H9 (cell line): ENCODE measurements around the gene MGAT4A. TPM values are rescaled to one million over a fixed set of nuclear protein-coding genes. Genes with fewer than 3 reads are reported as not detected.

Experiments
- DNase-seq: peaks from one replicate; pipeline ENCODE4 v3.0.0-alpha.2; 2017
- H2AFZ ChIP-seq: one replicate; pipeline ENCODE4 v1.6.1; 2013; ENCODE audit warnings: mild to moderate bottlenecking, low read length, control low read depth, moderate library complexity
- H2AK5ac ChIP-seq: 2 replicates; pipeline ENCODE4 v1.6.1; 2013; ENCODE audit warnings: low read length, control low read depth, mixed read lengths; ENCODE audit not compliant: insufficient read length
- H2BK120ac ChIP-seq: one replicate; pipeline ENCODE4 v1.6.1; 2013; ENCODE audit warnings: low read depth, mild to moderate bottlenecking, low read length, control low read depth, inconsistent platforms; ENCODE audit not compliant: poor library complexity, severe bottlenecking
- H2BK12ac ChIP-seq: 2 replicates; pipeline ENCODE4 v1.6.1; 2013; ENCODE audit warnings: low read length, control low read depth, mixed read lengths, low read depth; ENCODE audit not compliant: insufficient read length
- H2BK15ac ChIP-seq: 2 replicates; pipeline ENCODE4 v1.6.1; 2013; ENCODE audit warnings: low read depth, low read length, control low read depth
- H2BK20ac ChIP-seq: one replicate; pipeline ENCODE4 v1.6.1; 2013; ENCODE audit warnings: low read depth, mild to moderate bottlenecking, low read length, control low read depth, inconsistent platforms; ENCODE audit not compliant: poor library complexity, severe bottlenecking
- H2BK5ac ChIP-seq: 2 replicates; pipeline ENCODE4 v1.6.1; 2013; ENCODE audit warnings: low read length, control low read depth, mixed read lengths; ENCODE audit not compliant: insufficient read length
- H3K14ac ChIP-seq: 2 replicates; pipeline ENCODE4 v1.6.1; 2013; ENCODE audit warnings: low read length, control low read depth; ENCODE audit not compliant: insufficient read depth
- H3K18ac ChIP-seq: 2 replicates; pipeline ENCODE4 v1.6.1; 2013; ENCODE audit warnings: low read depth, mild to moderate bottlenecking, mixed read lengths, low read length, control low read depth; ENCODE audit not compliant: insufficient read length
- H3K23ac ChIP-seq: 2 replicates; pipeline ENCODE4 v1.6.1; 2013; ENCODE audit warnings: low read length, control low read depth, mixed read lengths, low read depth; ENCODE audit not compliant: insufficient read length
- H3K23me2 ChIP-seq: 2 replicates; pipeline ENCODE4 v1.6.1; 2013; ENCODE audit warnings: low read depth, mild to moderate bottlenecking, mixed read lengths, low read length, control low read depth; ENCODE audit not compliant: insufficient read length, poor library complexity, severe bottlenecking
- H3K27ac ChIP-seq: 2 replicates; pipeline ENCODE4 v1.5.1; 2013; ENCODE audit warnings: low read length, control low read depth, mixed read lengths, low read depth; ENCODE audit not compliant: insufficient read length
- H3K27me3 ChIP-seq: 2 replicates; pipeline ENCODE4 v1.6.1; 2013; ENCODE audit warnings: low read length, control low read depth, inconsistent platforms; ENCODE audit not compliant: insufficient read depth
- H3K4ac ChIP-seq: 2 replicates; pipeline ENCODE4 v1.6.1; 2013; ENCODE audit warnings: low read depth, mild to moderate bottlenecking, control low read depth, inconsistent platforms, low read length, moderate library complexity
- H3K4me1 ChIP-seq: 2 replicates; pipeline ENCODE4 v1.6.1; 2013; ENCODE audit warnings: low read length, control low read depth, inconsistent platforms; ENCODE audit not compliant: insufficient read depth
- H3K4me2 ChIP-seq: 2 replicates; pipeline ENCODE4 v1.6.1; 2013; ENCODE audit warnings: low read length, control low read depth, mixed read lengths; ENCODE audit not compliant: insufficient read length, insufficient read depth
- H3K56ac ChIP-seq: 2 replicates; pipeline ENCODE4 v1.6.1; 2013; ENCODE audit warnings: low read depth, mild to moderate bottlenecking, mixed read lengths, low read length, control low read depth; ENCODE audit not compliant: insufficient read length
- H3K79me1 ChIP-seq: 2 replicates; pipeline ENCODE4 v1.6.1; 2013; ENCODE audit warnings: low read depth, mild to moderate bottlenecking, moderate library complexity, low read length, control low read depth, inconsistent platforms; ENCODE audit not compliant: insufficient read depth, poor library complexity, severe bottlenecking
- H3K79me2 ChIP-seq: 2 replicates; pipeline ENCODE4 v1.6.1; 2013; ENCODE audit warnings: low read length, control low read depth, inconsistent platforms; ENCODE audit not compliant: insufficient read depth
- H3K9ac ChIP-seq: 2 replicates; pipeline ENCODE4 v1.6.1; 2013; ENCODE audit warnings: low read length, control low read depth, mixed read lengths; ENCODE audit not compliant: insufficient read length; ENCODE audit errors: extremely low read depth
- H3K9me3 ChIP-seq: one replicate; pipeline ENCODE4 v1.6.1; 2013; ENCODE audit warnings: low read depth, low read length, inconsistent platforms; ENCODE audit not compliant: control insufficient read depth
- H3T11ph ChIP-seq: one replicate; pipeline ENCODE4 v1.6.1; 2013; ENCODE audit warnings: mild to moderate bottlenecking, low read length, control low read depth, inconsistent platforms
- H4K20me1 ChIP-seq: one replicate; pipeline ENCODE4 v1.6.1; 2013; ENCODE audit not compliant: control insufficient read depth, insufficient read length, insufficient read depth
- H4K5ac ChIP-seq: 2 replicates; pipeline ENCODE4 v1.6.1; 2013; ENCODE audit warnings: low read depth, mild to moderate bottlenecking, mixed read lengths, low read length, control low read depth; ENCODE audit not compliant: insufficient read length
- H4K8ac ChIP-seq: replicated peaks from 2 replicates; pipeline ENCODE4 v1.6.1; 2013; ENCODE audit warnings: low read length, control low read depth, mixed read lengths, low read depth; ENCODE audit not compliant: insufficient read length
- H4K91ac ChIP-seq: 2 replicates; pipeline ENCODE4 v1.6.1; 2013; ENCODE audit warnings: low read depth, mild to moderate bottlenecking, moderate library complexity, mixed read lengths, low read length, control low read depth; ENCODE audit not compliant: insufficient read length
- H3K27ac Mint-ChIP-seq, 3 experiments: 2 replicates in 2 of 3; 3 replicates in 1 of 3; pipeline ENCODE4 v1.8.0; 2020 to 2021; ENCODE audit warnings: mixed read lengths in 3 of 3, mild to moderate bottlenecking in 1 of 3, moderate library complexity in 1 of 3
- H3K27me3 Mint-ChIP-seq: 2 replicates; pipeline ENCODE4 v1.8.0; 2021; ENCODE audit warnings: low read depth, mild to moderate bottlenecking, moderate library complexity, mixed read lengths
- H3K36me3 Mint-ChIP-seq, 3 experiments: 2 replicates in 2 of 3; 3 replicates in 1 of 3; pipeline ENCODE4 v1.8.0; 2020 to 2021; ENCODE audit warnings: low read depth in 3 of 3, mixed read lengths in 3 of 3; ENCODE audit not compliant: insufficient read depth in 1 of 3
- H3K4me1 Mint-ChIP-seq, 2 experiments: 2 replicates each; pipeline ENCODE4 v1.8.0; 2020; ENCODE audit warnings: mixed read lengths in 2 of 2
- H3K4me3 Mint-ChIP-seq, 2 experiments: 2 replicates in 1 of 2; 3 replicates in 1 of 2; pipeline ENCODE4 v1.8.0; 2020 to 2021; ENCODE audit warnings: mild to moderate bottlenecking in 2 of 2, mixed read lengths in 2 of 2, moderate library complexity in 1 of 2
- H3K9me3 Mint-ChIP-seq, 2 experiments: 2 replicates in 1 of 2; 3 replicates in 1 of 2; pipeline ENCODE4 v1.8.0; 2020; ENCODE audit warnings: mild to moderate bottlenecking in 2 of 2, mixed read lengths in 2 of 2, moderate library complexity in 1 of 2
- CTCF ChIP-seq: fragments of 200-600 bp; sonication (generic); conservative IDR thresholded peaks from 3 replicates; pipeline ENCODE4 v1.8.0; 2021; ENCODE audit warnings: antibody characterized with exemption, mild to moderate bottlenecking
- WGBS: extraction: QIAGEN DNeasy Blood & Tissue Kit; methylation state at CpG from one replicate; pipeline ENCODE4 v1.1.7; 2013; ENCODE audit warnings: missing lambda C conversion rate, low lambda C conversion rate, mixed read lengths; ENCODE audit not compliant: insufficient read length; ENCODE audit errors: extremely low coverage; 5-methylcytosine and 5-hydroxymethylcytosine counted together
- total RNA-seq: library from RNA; stranded (reverse); gene quantifications from 2 replicates; pipeline ENCODE4 v1.2.1, GENCODE V29; 2021

MGAT4A gene
- total RNA-seq, 1 experiment from 2014 or later = 3.5 TPM

DNA sequence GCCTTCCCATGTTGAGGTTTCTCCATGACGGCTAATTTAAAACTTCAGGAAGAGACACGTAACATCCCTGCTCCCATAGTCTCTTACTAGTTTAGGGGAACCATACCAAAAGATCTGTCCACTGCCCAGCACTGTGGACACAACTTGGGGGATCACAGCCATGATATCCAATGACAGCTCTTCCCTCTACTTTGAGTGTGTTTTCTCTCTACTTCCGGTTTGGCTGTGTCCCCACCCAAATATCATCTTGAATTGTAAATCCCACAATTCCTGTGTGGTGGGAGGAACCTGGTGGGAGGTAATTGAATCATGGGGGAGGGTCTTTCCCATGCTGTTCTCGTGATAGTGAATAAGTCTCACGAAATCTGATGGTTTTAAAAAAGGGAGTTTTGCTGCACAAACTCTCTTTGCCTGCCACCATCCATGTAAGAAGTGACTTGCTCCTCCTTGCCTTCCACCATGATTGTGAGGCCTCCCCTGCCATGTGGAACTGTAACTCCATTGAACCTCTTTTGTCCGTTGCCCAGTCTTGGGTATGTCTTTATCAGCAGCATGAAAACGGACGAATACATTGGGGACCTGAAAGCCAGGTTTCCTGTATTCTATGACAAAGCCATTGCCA lies 1.6 kb upstream of the MGAT4A start:
- peaks cover 4% of the 10 kb centered on the region for H3K23me2 ChIP-seq
- H3K79me2 ChIP-seq = no peaks in the 10 kb centered on the region
- H2AFZ ChIP-seq = no peak overlapping the region
- Mint-ChIP-seq H3K4me3 (peak overlapping the region; percentile 27 to 33; a peak in 4 of 5 replicates), H3K27ac (no peak overlapping the region), H3K36me3 (peaks cover 0 to 2% (median 0%) of the 10 kb centered on the region in 3 experiments; a peak in 2 of 7 replicates), H3K9me3 (peaks cover 2 to 6% of the 10 kb centered on the region in 2 experiments; a peak in 2 of 5 replicates), H3K27me3 (peaks cover 70% of the 10 kb centered on the region), H3K4me1 (peaks cover 6 to 8% of the 10 kb centered on the region in 2 experiments; a peak in 3 of 4 replicates)
- H4K5ac ChIP-seq = no peak overlapping the region
- no peak overlapping the region for H2BK120ac ChIP-seq
- H3K79me1 ChIP-seq = no peaks in the 10 kb centered on the region
- no peak overlapping the region for H2BK20ac ChIP-seq
- no peak overlapping the region for H3K23ac ChIP-seq
- no peak overlapping the region for H3K4ac ChIP-seq
- no peak overlapping the region for H3K14ac ChIP-seq
- H3K18ac ChIP-seq = no peak overlapping the region
- no peak overlapping the region for H4K91ac ChIP-seq
- H3K56ac ChIP-seq = no peak overlapping the region
- no peak overlapping the region for H2BK5ac ChIP-seq
- DNase-seq = no peak
- H4K20me1 ChIP-seq = no peaks in the 10 kb centered on the region
- peaks cover 13% of the 10 kb centered on the region; the same call in 1 of the 2 replicates for H3K27me3 ChIP-seq
- H3K27ac ChIP-seq = no peak overlapping the region
- no peak overlapping the region for H2AK5ac ChIP-seq
- H3T11ph ChIP-seq = no peak overlapping the region
- H3K9ac ChIP-seq = no peak overlapping the region
- no peaks in the 10 kb centered on the region for H3K9me3 ChIP-seq
- H2BK12ac ChIP-seq = no peak overlapping the region
- WGBS = no CpG with 5 or more reads among the region's 8 CpGs
- H3K4me2 ChIP-seq = no peak overlapping the region
- no peak overlapping the region for H4K8ac ChIP-seq
- H3K4me1 ChIP-seq = no peaks in the 10 kb centered on the region
- TF ChIP-seq CTCF = no peak
- H2BK15ac ChIP-seq = no peak overlapping the region
